Gastrocnemius medialis (tissue), 4 donors: ENCODE results near the gene RAD9B. TPM values are rescaled to one million over a fixed set of nuclear protein-coding genes. Genes with fewer than 3 reads are reported as not detected.
"Not testable (repeated sequence)": the region's sequence is repeated elsewhere in the genome, so short reads cannot be mapped to it uniquely, and the experiment has no call there.

Source experiments
- ATAC-seq, 2 donors: fragments of 150-250 bp; one replicate each; pipeline ENCODE4 v1.9.1; 2016
- DNase-seq, 2 donors: peaks; one replicate each; pipeline ENCODE4 v3.0.0-alpha.2; 2019
- H3K27ac ChIP-seq, 4 donors: fragments of 200-600 bp; sonication (generic); 1 replicate in 1 of 4; 2 replicates in 3 of 4; pipeline ENCODE4 v1.5.1; 2016 to 2018; ENCODE audit warnings: mild to moderate bottlenecking in 2 of 4, moderate library complexity in 1 of 4
- H3K27me3 ChIP-seq, 3 donors: fragments of 200-600 bp; sonication (generic) in 2 of 3; 1 replicate in 1 of 3; 2 replicates in 2 of 3; pipeline versions ENCODE4 v1.5.1 to v1.6.0; 2016 to 2019; ENCODE audit warnings: mild to moderate bottlenecking in 1 of 3, moderate library complexity in 1 of 3
- H3K36me3 ChIP-seq, 2 donors: fragments of 200-600 bp; sonication (generic) in 1 of 2; one replicate each; pipeline ENCODE4 v1.5.1; 2017 to 2018
- H3K4me1 ChIP-seq, 2 donors: fragments of 200-600 bp; sonication (generic) in 1 of 2; one replicate each; pipeline ENCODE4 v1.5.1; 2016 to 2017; ENCODE audit warnings: mild to moderate bottlenecking in 2 of 2
- H3K4me3 ChIP-seq, 4 donors: fragments of 200-600 bp; sonication (generic) in 3 of 4; 1 replicate in 1 of 4; 2 replicates in 3 of 4; pipeline ENCODE4 v1.5.1; 2016 to 2019; ENCODE audit warnings: mild to moderate bottlenecking in 2 of 4
- H3K9me3 ChIP-seq, 3 donors: fragments of 200-600 bp; sonication (generic) in 2 of 3; 1 replicate in 1 of 3; 2 replicates in 2 of 3; pipeline ENCODE4 v1.5.1; 2016 to 2019
- POLR2A ChIP-seq, 2 donors: fragments of 450-650 bp; IDR thresholded peaks; one replicate each; pipeline ENCODE4 v1.6.1; 2017; ENCODE audit warnings: antibody characterized with exemption in 2 of 2, mild to moderate bottlenecking in 2 of 2, moderate library complexity in 2 of 2
- in situ Hi-C, 4 donors: fragments of 200-750 bp; cut with MboI; loops; one replicate each; pipeline versions ENCODE4 v1.15.0 to v1.8.0; 2017; ENCODE audit warnings: low sequenced_read_pairs in 4 of 4
- intact Hi-C: fragments of 100-400 bp; cut with DNase I; formaldehyde crosslinking; loops from one replicate; pipeline ENCODE4 v1.15.1; 2023; ENCODE audit warnings: low total_unique reads
- total RNA-seq, 4 donors: library from RNA; depleted of rRNA; stranded (reverse); fragments of >200 nt; gene quantifications; one replicate each; pipeline versions ENCODE4 v1.1.0 to v1.2.3, GENCODE V29; 2016
- TF ChIP-seq, protein P1 (sequence below), 5 experiments: fragments of 450-650 bp in 3 of 5; fragments of 200-600 bp in 2 of 5; sonication (generic) in 2 of 5; IDR thresholded peaks in 4 of 5; conservative IDR thresholded peaks in 1 of 5; 1 replicate in 4 of 5; 2 replicates in 1 of 5; pipeline ENCODE4 v1.5.1; 2016 to 2019; ENCODE audit warnings: antibody characterized with exemption in 5 of 5, mild to moderate bottlenecking in 3 of 5, moderate library complexity in 3 of 5

Gene RAD9B
- total RNA-seq, 4 donors from 2014 or later = 0.12 to 2.0 (median 0.62) TPM

DNA sequence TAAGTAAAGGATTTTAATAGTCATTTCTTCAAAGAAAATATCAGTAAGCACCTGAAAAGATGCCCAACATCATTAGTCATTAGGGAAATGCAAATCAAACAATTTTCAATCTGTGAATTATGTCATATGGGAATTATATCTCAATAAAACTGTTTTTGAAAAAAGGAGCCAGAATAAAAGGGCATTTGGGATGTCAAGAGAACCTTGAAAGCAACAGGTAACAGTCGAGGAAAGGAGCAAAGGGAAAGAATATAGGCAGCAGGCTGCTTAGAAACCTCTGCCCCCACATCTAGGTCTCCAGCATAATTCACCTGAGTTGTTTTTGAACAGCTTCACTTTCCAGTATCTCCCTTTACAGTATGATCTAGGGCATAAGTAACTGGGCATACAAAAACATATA, 12.2 kb downstream of the RAD9B start:
- intact Hi-C loops = loop anchor here (5.0 kb wide), 2 partner anchors 183 to 373 kb away; no protein-coding TSS in a partner anchor
- in situ Hi-C loops = loop anchor here (5.0 to 10.0 kb wide), 3 partner anchors 83 to 310 kb away; no protein-coding TSS in a partner anchor
- H3K36me3 ChIP-seq = no peaks in the 10 kb centered on the region
- TF ChIP-seq POLR2A (IDR thresholded peaks at IDR 0.05) = no peak
- TF ChIP-seq, protein P1, sequence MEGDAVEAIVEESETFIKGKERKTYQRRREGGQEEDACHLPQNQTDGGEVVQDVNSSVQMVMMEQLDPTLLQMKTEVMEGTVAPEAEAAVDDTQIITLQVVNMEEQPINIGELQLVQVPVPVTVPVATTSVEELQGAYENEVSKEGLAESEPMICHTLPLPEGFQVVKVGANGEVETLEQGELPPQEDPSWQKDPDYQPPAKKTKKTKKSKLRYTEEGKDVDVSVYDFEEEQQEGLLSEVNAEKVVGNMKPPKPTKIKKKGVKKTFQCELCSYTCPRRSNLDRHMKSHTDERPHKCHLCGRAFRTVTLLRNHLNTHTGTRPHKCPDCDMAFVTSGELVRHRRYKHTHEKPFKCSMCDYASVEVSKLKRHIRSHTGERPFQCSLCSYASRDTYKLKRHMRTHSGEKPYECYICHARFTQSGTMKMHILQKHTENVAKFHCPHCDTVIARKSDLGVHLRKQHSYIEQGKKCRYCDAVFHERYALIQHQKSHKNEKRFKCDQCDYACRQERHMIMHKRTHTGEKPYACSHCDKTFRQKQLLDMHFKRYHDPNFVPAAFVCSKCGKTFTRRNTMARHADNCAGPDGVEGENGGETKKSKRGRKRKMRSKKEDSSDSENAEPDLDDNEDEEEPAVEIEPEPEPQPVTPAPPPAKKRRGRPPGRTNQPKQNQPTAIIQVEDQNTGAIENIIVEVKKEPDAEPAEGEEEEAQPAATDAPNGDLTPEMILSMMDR (IDR thresholded peaks at IDR 0.05 in 4 of 5, conservative IDR thresholded peaks at IDR 0.05 in 1 of 5) = no peak
- no peaks in the 10 kb centered on the region for H3K27me3 ChIP-seq
- no peak overlapping the region for H3K4me3 ChIP-seq
- ATAC-seq (no peak), DNase-seq (no peak)
- no peaks in the 10 kb centered on the region for H3K4me1 ChIP-seq
- H3K9me3 ChIP-seq = no peaks in the 10 kb centered on the region
- H3K27ac ChIP-seq = no peak overlapping the region

DNA sequence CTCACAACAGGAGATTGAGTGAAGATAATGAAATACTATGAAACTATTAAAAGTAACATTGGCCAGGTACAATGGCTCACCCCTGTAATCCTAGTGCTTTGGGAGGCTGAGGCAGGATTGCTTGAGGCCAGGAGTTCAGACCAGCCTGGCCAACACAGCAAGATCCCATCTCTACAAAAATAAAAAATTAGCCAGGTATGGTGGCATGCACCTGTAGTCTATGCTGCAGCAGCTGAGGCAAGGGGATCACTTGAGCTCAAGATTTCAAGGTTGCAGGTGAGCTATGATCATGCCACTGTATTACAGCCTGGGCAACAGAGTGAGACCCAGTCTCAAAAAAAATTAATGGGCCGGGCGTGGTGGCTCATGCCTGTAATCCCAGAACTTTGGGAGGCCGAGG, 14.9 kb downstream of the RAD9B start:
- H3K27me3 ChIP-seq = no peaks in the 10 kb centered on the region
- no peaks in the 10 kb centered on the region for H3K9me3 ChIP-seq
- no peak overlapping the region for H3K27ac ChIP-seq
- no peaks in the 10 kb centered on the region for H3K36me3 ChIP-seq
- no peak for DNase-seq
- TF ChIP-seq, protein P1 (IDR thresholded peaks at IDR 0.05 in 4 of 5, conservative IDR thresholded peaks at IDR 0.05 in 1 of 5) = no peak
- no peak for TF ChIP-seq POLR2A (IDR thresholded peaks at IDR 0.05)
- no peak overlapping the region for H3K4me3 ChIP-seq
- in situ Hi-C loops = loop anchor here in 2 of 4 donors (10.0 kb wide), 1 partner anchor 308 kb away; no protein-coding TSS in a partner anchor
- no peaks in the 10 kb centered on the region for H3K4me1 ChIP-seq
- intact Hi-C loops = no loop called here
- ATAC-seq = no peak

DNA sequence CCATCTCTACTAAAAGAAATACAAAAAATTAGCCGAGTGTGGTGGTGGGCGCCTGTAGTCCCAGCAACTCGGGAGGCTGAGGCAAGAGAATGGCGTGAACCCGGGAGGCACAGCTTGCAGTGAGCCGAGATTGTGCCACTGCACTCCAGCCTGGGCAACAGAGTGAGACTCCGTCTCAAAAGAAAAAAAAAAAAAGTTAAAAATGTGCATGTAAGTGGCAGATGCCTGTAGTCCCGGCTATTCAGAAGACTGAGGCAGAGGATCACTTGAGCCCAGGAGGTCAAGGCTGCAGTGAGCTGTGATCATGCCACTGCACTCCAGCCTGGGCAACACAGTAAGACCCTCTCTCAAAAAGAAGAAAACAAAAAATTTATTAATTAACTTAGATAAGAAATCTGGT, 15.9 kb downstream of the RAD9B start:
- ATAC-seq, H3K4me1 ChIP-seq, DNase-seq, intact Hi-C loops, H3K9me3 ChIP-seq, H3K27me3 ChIP-seq, H3K4me3 ChIP-seq, H3K36me3 ChIP-seq, H3K27ac ChIP-seq: not testable (repeated sequence)
- in situ Hi-C loops = loop anchor here in 2 of 4 donors (10.0 kb wide), 1 partner anchor 307 kb away; no protein-coding TSS in a partner anchor

DNA sequence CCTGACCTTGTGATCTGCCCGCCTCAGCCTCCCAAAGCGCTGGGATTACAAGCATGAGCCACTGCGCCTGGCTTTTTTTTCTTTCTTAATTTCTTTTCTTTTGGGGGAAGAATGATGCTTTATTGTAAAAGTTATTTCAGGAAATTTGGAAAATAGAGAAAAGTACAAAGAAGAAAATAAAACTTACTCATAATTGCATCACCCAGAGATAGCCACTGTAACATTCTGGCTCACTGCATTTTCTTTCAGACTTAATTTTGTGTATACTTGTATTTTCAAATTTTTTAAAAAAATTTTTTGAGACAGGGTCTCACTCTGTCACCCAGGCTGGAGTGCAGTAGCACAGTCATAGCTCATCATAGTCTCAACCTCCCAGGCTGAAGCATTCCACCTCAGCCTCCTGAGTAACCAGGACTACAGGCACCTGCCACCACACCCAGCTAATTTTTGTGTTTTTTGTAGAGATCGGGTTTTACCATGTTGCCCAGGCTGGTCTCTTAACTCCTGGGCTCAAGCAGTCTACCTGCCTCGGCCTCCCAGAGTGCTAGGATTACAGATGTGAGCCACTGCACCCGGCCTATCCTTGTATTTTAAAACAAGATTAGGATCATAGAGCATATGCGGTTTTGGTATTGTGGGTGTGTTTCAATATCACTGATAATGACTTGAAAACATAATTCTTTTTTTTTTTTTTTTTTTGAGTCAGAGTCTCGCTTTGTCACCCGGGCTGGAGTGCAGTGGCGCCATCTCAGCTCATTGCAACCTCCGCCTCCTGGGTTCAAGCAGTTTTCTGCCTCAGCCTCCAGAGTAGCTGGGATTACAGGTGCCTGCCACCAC, 19.0 kb downstream of the RAD9B start:
- intact Hi-C loops, H3K4me3 ChIP-seq, H3K27me3 ChIP-seq, ATAC-seq, H3K27ac ChIP-seq, H3K9me3 ChIP-seq, DNase-seq, in situ Hi-C loops, H3K36me3 ChIP-seq, H3K4me1 ChIP-seq: not testable (repeated sequence)

DNA sequence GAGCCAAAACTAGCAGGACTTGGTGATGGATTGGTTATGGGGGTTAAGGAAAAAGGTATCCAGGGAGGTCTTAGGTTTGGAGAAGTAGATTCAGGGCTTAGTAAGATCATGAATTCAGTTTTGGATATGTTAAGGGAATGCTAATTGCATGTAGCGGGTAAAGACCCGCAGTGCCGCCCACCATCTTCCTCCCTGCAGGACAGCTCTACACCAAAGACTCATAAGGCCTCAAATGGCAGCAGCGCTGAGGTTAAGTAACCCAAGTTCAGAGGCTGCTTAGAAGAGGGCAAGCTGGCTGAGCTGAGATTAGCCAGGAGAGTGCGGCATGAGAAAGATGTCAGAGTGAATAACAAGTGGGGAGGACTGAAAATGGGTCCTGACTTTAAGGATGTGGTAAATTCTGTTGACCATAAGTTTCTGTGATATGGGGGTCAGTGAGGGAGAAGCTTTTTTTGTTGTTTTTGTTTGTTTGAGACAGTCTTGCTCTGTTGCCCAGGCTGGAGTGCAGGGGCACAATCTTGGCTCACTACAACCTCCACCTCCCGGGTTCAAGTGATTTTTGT, 26.2 kb downstream of the RAD9B start:
- peaks cover 18% of the 10 kb centered on the region in 2 donors for H3K4me1 ChIP-seq
- no peak overlapping the region for H3K27ac ChIP-seq
- ATAC-seq (peak in 1 of 2 donors; percentile 47), DNase-seq (no peak)
- H3K4me3 ChIP-seq = no peak overlapping the region
- in situ Hi-C loops = no loop called here
- TF ChIP-seq, protein P1 (IDR thresholded peaks at IDR 0.05 in 4 of 5, conservative IDR thresholded peaks at IDR 0.05 in 1 of 5) = no peak
- no peak for TF ChIP-seq POLR2A (IDR thresholded peaks at IDR 0.05)
- H3K27me3 ChIP-seq = no peaks in the 10 kb centered on the region
- no peaks in the 10 kb centered on the region for H3K9me3 ChIP-seq
- intact Hi-C loops = no loop called here
- peaks cover 0 to 21% of the 10 kb centered on the region in 2 donors for H3K36me3 ChIP-seq
